CD4-positive, CD25-positive, alpha-beta regulatory T cell (primary cell): ENCODE results near the gene TTC28. TPM values are rescaled to one million over a fixed set of nuclear protein-coding genes. Genes with fewer than 3 reads are reported as not detected.

Source experiments
- ATAC-seq, 2 donors: fragments of 150-1000 bp; cut with Tn5 transposase; one replicate each; pipeline ENCODE4 v1.10.0; 2021; ENCODE audit warnings: low read depth in 2 of 2, moderate number of reproducible peaks in 2 of 2, moderate library complexity in 1 of 2
- DNase-seq, 3 donors: peaks; one replicate each; pipeline versions ENCODE4 v3.0.0 to v3.0.0-alpha.2; 2012 to 2022; ENCODE audit warnings: mixed read lengths in 1 of 3
- H3K27ac ChIP-seq: one replicate; pipeline ENCODE4 v1.7.0; 2013; ENCODE audit warnings: mild to moderate bottlenecking, low read length; ENCODE audit not compliant: insufficient read depth, poor library complexity, severe bottlenecking
- H3K27me3 ChIP-seq: one replicate; pipeline ENCODE4 v1.7.0; 2013; ENCODE audit warnings: low read length; ENCODE audit not compliant: control insufficient read depth, insufficient read depth
- H3K36me3 ChIP-seq: one replicate; pipeline ENCODE4 v1.7.0; 2013; ENCODE audit warnings: mild to moderate bottlenecking, low read length, moderate library complexity; ENCODE audit not compliant: control insufficient read depth, insufficient read depth
- H3K4me1 ChIP-seq: 2 replicates; pipeline ENCODE4 v1.7.0; 2013; ENCODE audit warnings: mild to moderate bottlenecking, low read length; ENCODE audit not compliant: insufficient read depth, control insufficient read depth, poor library complexity, severe bottlenecking
- H3K4me3 ChIP-seq: one replicate; pipeline ENCODE4 v1.7.0; 2013; ENCODE audit warnings: low read depth, mild to moderate bottlenecking, low read length, moderate library complexity
- H3K9me3 ChIP-seq, 2 experiments: 1 replicate in 1 of 2; 2 replicates in 1 of 2; pipeline ENCODE4 v1.7.0; 2013; ENCODE audit warnings: low read length in 2 of 2, mild to moderate bottlenecking in 1 of 2, moderate library complexity in 1 of 2; ENCODE audit not compliant: control insufficient read depth in 2 of 2
- H3K27ac Mint-ChIP-seq, 3 donors: one replicate each; pipeline ENCODE4 v1.8.0; 2020 to 2022; ENCODE audit warnings: mild to moderate bottlenecking in 3 of 3, mixed read lengths in 3 of 3, moderate library complexity in 2 of 3
- H3K27me3 Mint-ChIP-seq: one replicate; pipeline ENCODE4 v1.8.0; 2022; ENCODE audit warnings: mild to moderate bottlenecking, mixed read lengths
- H3K36me3 Mint-ChIP-seq: one replicate; pipeline ENCODE4 v1.8.0; 2020; ENCODE audit warnings: mixed read lengths
- H3K4me1 Mint-ChIP-seq, 4 donors: one replicate each; pipeline ENCODE4 v1.8.0; 2020 to 2022; ENCODE audit warnings: mixed read lengths in 4 of 4, mild to moderate bottlenecking in 1 of 4
- H3K4me3 Mint-ChIP-seq, 4 donors: one replicate each; pipeline ENCODE4 v1.8.0; 2020 to 2022; ENCODE audit warnings: mild to moderate bottlenecking in 4 of 4, mixed read lengths in 4 of 4, moderate library complexity in 3 of 4
- H3K9me3 Mint-ChIP-seq, 7 donors: one replicate each; pipeline ENCODE4 v1.8.0; 2020 to 2022; ENCODE audit warnings: mixed read lengths in 7 of 7, mild to moderate bottlenecking in 3 of 7, moderate library complexity in 2 of 7
- polyA plus RNA-seq, 4 donors: library from polyadenylated mRNA; unstranded; fragments of 300-500 nt; fragmentation: Illumina TruSeq; gene quantifications; one replicate each; pipeline ENCODE4 v1.2.3, GENCODE V29; 2021
- total RNA-seq: library from RNA; stranded (reverse); gene quantifications from one replicate; pipeline ENCODE4 v1.2.3, GENCODE V29; 2022

TTC28 gene
- total and polyA plus RNA-seq, 5 donors from 2014 or later: 0.02 to 2.7 (median 0.28) TPM; not detected in 1

GRCh38 chr22:27952091-27952490 lies 727.5 kb downstream of the TTC28 start:
- no peak overlapping the region for H3K27ac ChIP-seq
- H3K9me3 Mint-ChIP-seq: no peaks in the 10 kb centered on the region
- DNase-seq: no peak
- H3K36me3 Mint-ChIP-seq: peaks cover 11% of the 10 kb centered on the region
- no peak overlapping the region for H3K27ac Mint-ChIP-seq
- no peak overlapping the region for H3K4me3 Mint-ChIP-seq
- no peak overlapping the region for H3K4me3 ChIP-seq
- H3K4me1 ChIP-seq: no peaks in the 10 kb centered on the region
- no peaks in the 10 kb centered on the region for H3K27me3 ChIP-seq
- H3K4me1 Mint-ChIP-seq: peaks cover 0 to 4% (median 0%) of the 10 kb centered on the region in 4 donors
- no peak for ATAC-seq
- H3K9me3 ChIP-seq: no peaks in the 10 kb centered on the region
- no peaks in the 10 kb centered on the region for H3K36me3 ChIP-seq
- no peaks in the 10 kb centered on the region for H3K27me3 Mint-ChIP-seq

- Histone ChIP-seq H3K9me3 (no peaks in the 10 kb centered on the region), H3K4me1 (peaks cover 3% of the 10 kb centered on the region), H3K27me3 (no peaks in the 10 kb centered on the region), H3K27ac (no peak overlapping the region), H3K36me3 (no peaks in the 10 kb centered on the region), H3K4me3 (no peak overlapping the region)
- Mint-ChIP-seq H3K27me3 (no peaks in the 10 kb centered on the region), H3K27ac (no peak overlapping the region), H3K4me1 (peaks cover 3 to 15% (median 9%) of the 10 kb centered on the region in 4 donors), H3K36me3 (peaks cover 15% of the 10 kb centered on the region), H3K9me3 (no peaks in the 10 kb centered on the region), H3K4me3 (no peak overlapping the region)
- ATAC-seq (no peak), DNase-seq (no peak)
These were observed 730.2 kb downstream of the TTC28 start for GRCh38 chr22:27949421-27949820.

- Mint-ChIP-seq H3K4me1 (peaks cover 6 to 18% (median 12%) of the 10 kb centered on the region in 4 donors), H3K9me3 (no peaks in the 10 kb centered on the region), H3K36me3 (peaks cover 15% of the 10 kb centered on the region), H3K27me3 (no peaks in the 10 kb centered on the region), H3K27ac (no peak overlapping the region), H3K4me3 (no peak overlapping the region)
- no peak for DNase-seq
- Histone ChIP-seq H3K4me1 (peaks cover 3% of the 10 kb centered on the region), H3K36me3 (no peaks in the 10 kb centered on the region), H3K9me3 (no peaks in the 10 kb centered on the region), H3K4me3 (no peak overlapping the region), H3K27me3 (no peaks in the 10 kb centered on the region), H3K27ac (no peak overlapping the region)
- ATAC-seq: no peak
These were observed 731.1 kb downstream of the TTC28 start for GRCh38 chr22:27948569-27948968.

- DNase-seq (no peak), ATAC-seq (no peak)
- no peaks in the 10 kb centered on the region for H3K27me3 ChIP-seq
- Mint-ChIP-seq H3K36me3 (peaks cover 11% of the 10 kb centered on the region), H3K27ac (peak overlapping the region in 1 of 3 donors; percentile 34), H3K4me1 (peaks cover 6 to 18% (median 12%) of the 10 kb centered on the region in 4 donors), H3K27me3 (no peaks in the 10 kb centered on the region), H3K4me3 (no peak overlapping the region), H3K9me3 (no peaks in the 10 kb centered on the region)
- peaks cover 3% of the 10 kb centered on the region for H3K4me1 ChIP-seq
- H3K36me3 ChIP-seq: no peaks in the 10 kb centered on the region
- H3K9me3 ChIP-seq: no peaks in the 10 kb centered on the region
- H3K4me3 ChIP-seq: no peak overlapping the region
- no peak overlapping the region for H3K27ac ChIP-seq
These were observed 732.2 kb downstream of the TTC28 start for GRCh38 chr22:27947448-27947847.

- no peaks in the 10 kb centered on the region for H3K27me3 ChIP-seq
- H3K36me3 Mint-ChIP-seq: peaks cover 33% of the 10 kb centered on the region
- no peaks in the 10 kb centered on the region for H3K9me3 ChIP-seq
- no peak for ATAC-seq
- DNase-seq: no peak
- no peaks in the 10 kb centered on the region for H3K9me3 Mint-ChIP-seq
- no peak overlapping the region for H3K27ac Mint-ChIP-seq
- peaks cover 3% of the 10 kb centered on the region for H3K4me1 ChIP-seq
- no peak overlapping the region for H3K4me3 ChIP-seq
- H3K27me3 Mint-ChIP-seq: no peaks in the 10 kb centered on the region
- no peaks in the 10 kb centered on the region for H3K36me3 ChIP-seq
- peaks cover 6 to 20% (median 17%) of the 10 kb centered on the region in 4 donors for H3K4me1 Mint-ChIP-seq
- no peak overlapping the region for H3K4me3 Mint-ChIP-seq
- no peak overlapping the region for H3K27ac ChIP-seq
These were observed 738.5 kb downstream of the TTC28 start for GRCh38 chr22:27941143-27941542.

- Mint-ChIP-seq H3K36me3 (peaks cover 43% of the 10 kb centered on the region), H3K27ac (no peak overlapping the region), H3K4me3 (no peak overlapping the region), H3K27me3 (no peaks in the 10 kb centered on the region), H3K9me3 (no peaks in the 10 kb centered on the region), H3K4me1 (peaks cover 2 to 14% (median 6%) of the 10 kb centered on the region in 4 donors)
- Histone ChIP-seq H3K4me1 (no peaks in the 10 kb centered on the region), H3K9me3 (no peaks in the 10 kb centered on the region), H3K36me3 (no peaks in the 10 kb centered on the region), H3K27me3 (no peaks in the 10 kb centered on the region), H3K27ac (no peak overlapping the region), H3K4me3 (no peak overlapping the region)
- DNase-seq (no peak), ATAC-seq (no peak)
These were observed 742.2 kb downstream of the TTC28 start for GRCh38 chr22:27937453-27937852.

GRCh38 chr22:27935897-27936296 lies 743.7 kb downstream of the TTC28 start:
- H3K9me3 ChIP-seq: no peaks in the 10 kb centered on the region
- Mint-ChIP-seq H3K27me3 (no peaks in the 10 kb centered on the region), H3K4me1 (peaks cover 0 to 14% (median 5%) of the 10 kb centered on the region in 4 donors)

GRCh38 chr22:27934069-27934468 lies 745.6 kb downstream of the TTC28 start:
- no peaks in the 10 kb centered on the region for H3K9me3 Mint-ChIP-seq
- H3K4me1 ChIP-seq: no peaks in the 10 kb centered on the region
- H3K4me3 ChIP-seq: no peak overlapping the region
- H3K27me3 Mint-ChIP-seq: peaks cover 5% of the 10 kb centered on the region
- no peak for DNase-seq
- H3K4me3 Mint-ChIP-seq: peak overlapping the region in 1 of 4 donors; percentile 77
- no peaks in the 10 kb centered on the region for H3K36me3 ChIP-seq
- peaks cover 0 to 13% (median 8%) of the 10 kb centered on the region in 4 donors for H3K4me1 Mint-ChIP-seq
- peaks cover 26% of the 10 kb centered on the region for H3K36me3 Mint-ChIP-seq
- no peak overlapping the region for H3K27ac ChIP-seq
- no peak for ATAC-seq
- no peaks in the 10 kb centered on the region for H3K27me3 ChIP-seq
- H3K27ac Mint-ChIP-seq: no peak overlapping the region
- no peaks in the 10 kb centered on the region for H3K9me3 ChIP-seq

More at GRCh38 chr22:27935897-27936296, 743.7 kb downstream of the TTC28 start:
- H3K4me3 ChIP-seq: no peak overlapping the region
- H3K4me3 Mint-ChIP-seq: no peak overlapping the region
- H3K27ac ChIP-seq: no peak overlapping the region
- no peaks in the 10 kb centered on the region for H3K36me3 ChIP-seq
- H3K36me3 Mint-ChIP-seq: peaks cover 31% of the 10 kb centered on the region
- no peaks in the 10 kb centered on the region for H3K9me3 Mint-ChIP-seq
- ATAC-seq (no peak), DNase-seq (no peak)
- no peak overlapping the region for H3K27ac Mint-ChIP-seq
- no peaks in the 10 kb centered on the region for H3K27me3 ChIP-seq
- no peaks in the 10 kb centered on the region for H3K4me1 ChIP-seq
